Lower leg skin (tissue), 4 donors: ENCODE data around the gene DAB1. TPM values are rescaled to one million over a fixed set of nuclear protein-coding genes. Genes with fewer than 3 reads are reported as not detected.

ENCODE experiments used
- DNase-seq, 2 donors: peaks; one replicate each; pipeline ENCODE4 v3.0.0-alpha.2; 2019; ENCODE audit warnings: low spot score in 2 of 2
- H3K4me3 ChIP-seq: fragments of 200-600 bp; sonication (generic); 2 replicates; pipeline ENCODE4 v1.5.1; 2017; ENCODE audit warnings: mild to moderate bottlenecking, low read depth; ENCODE audit not compliant: poor library complexity, severe bottlenecking
- CTCF ChIP-seq, 3 donors: fragments of 450-650 bp; IDR thresholded peaks; one replicate each; pipeline ENCODE4 v1.5.1; 2016; ENCODE audit warnings: antibody characterized with exemption in 3 of 3, mild to moderate bottlenecking in 3 of 3, moderate library complexity in 2 of 3
- POLR2A ChIP-seq, 2 donors: fragments of 450-650 bp; IDR thresholded peaks; one replicate each; pipeline ENCODE4 v1.6.1; 2016 to 2017; ENCODE audit warnings: antibody characterized with exemption in 2 of 2, mild to moderate bottlenecking in 1 of 2, moderate library complexity in 1 of 2
- WGBS, 2 donors: methylation state at CpG; one replicate each; pipeline ENCODE4 v1.1.5; 2018; 5-methylcytosine and 5-hydroxymethylcytosine counted together
- intact Hi-C: fragments of 100-400 bp; cut with DNase I; formaldehyde crosslinking; loops from one replicate; pipeline ENCODE4 v1.15.0; 2023; ENCODE audit warnings: low total_unique reads
- total RNA-seq, 4 donors: library from RNA; depleted of rRNA; stranded (reverse); fragments of >200 nt; gene quantifications; one replicate each; pipeline ENCODE4 v1.1.0, GENCODE V29; 2016

The DAB1 gene
- total RNA-seq, 4 donors from 2014 or later: 0.58 TPM; not detected in 3

GRCh38 chr1:57272150-57272549 lies 151.7 kb downstream of the DAB1 start:
- TF ChIP-seq POLR2A (IDR thresholded peaks at IDR 0.05) (no peak), CTCF (IDR thresholded peaks at IDR 0.05) (no peak)

GRCh38 chr1:57270927-57271698 lies 152.7 kb downstream of the DAB1 start:
- WGBS, 2 donors: 75% methylated on average over 8 of the region's 8 CpGs
- intact Hi-C loops: no loop called here
- TF ChIP-seq POLR2A (IDR thresholded peaks at IDR 0.05) (no peak), CTCF (IDR thresholded peaks at IDR 0.05) (no peak)
- no peak overlapping the region for H3K4me3 ChIP-seq
- DNase-seq: no peak

More at GRCh38 chr1:57272150-57272549, 151.7 kb downstream of the DAB1 start:
- intact Hi-C loops: no loop called here
- 65 to 89% methylated on average over 2 of the region's 2 CpGs for WGBS, 2 donors
- H3K4me3 ChIP-seq: no peak overlapping the region
- no peak for DNase-seq

GRCh38 chr1:57269630-57270225 lies 154.1 kb downstream of the DAB1 start:
- no peak overlapping the region for H3K4me3 ChIP-seq
- TF ChIP-seq CTCF (IDR thresholded peaks at IDR 0.05) (no peak), POLR2A (IDR thresholded peaks at IDR 0.05) (no peak)
- whole genome bisulfite sequencing, 2 donors: 39% methylated on average over 9 to 10 of the region's 10 CpGs
- intact Hi-C loops: no loop called here
- no peak for DNase-seq

GRCh38 chr1:57265104-57265503 lies 158.8 kb downstream of the DAB1 start:
- no peak for DNase-seq
- TF ChIP-seq CTCF (IDR thresholded peaks at IDR 0.05): no peak
- no peak for TF ChIP-seq POLR2A (IDR thresholded peaks at IDR 0.05)
- intact Hi-C loops: no loop called here
- no peak overlapping the region for H3K4me3 ChIP-seq
- 73 to 81% methylated on average over 5 of the region's 5 CpGs for WGBS, 2 donors

GRCh38 chr1:57262472-57262871 lies 161.4 kb downstream of the DAB1 start:
- WGBS, 2 donors: 71 to 78% methylated on average over 3 of the region's 3 CpGs
- H3K4me3 ChIP-seq: no peak overlapping the region
- TF ChIP-seq POLR2A (IDR thresholded peaks at IDR 0.05): no peak
- TF ChIP-seq CTCF (IDR thresholded peaks at IDR 0.05): no peak
- no peak for DNase-seq
- intact Hi-C loops: no loop called here
